Measurements from ENCODE around the gene PRKD3.

PRKD3 gene

GRCh38 chr2:37357069-37357468 is 32.4 kb upstream of the PRKD3 start:
- TF ChIP-seq CTCF (IDR thresholded peaks at IDR 0.05; ENCODE audit: borderline replicate concordance, control extremely low read depth, extremely low read depth, insufficient read depth, missing control alignments), result no peak
- DNase-seq (ENCODE audit: low spot score), result no peak
- in situ Hi-C loops (cut with MboI; ENCODE audit: low sequenced_read_pairs, unreplicated experiment), result no loop called here

GRCh38 chr2:37356299-37356698 is 31.7 kb upstream of the PRKD3 start:
- in situ Hi-C loops (cut with MboI; ENCODE audit: low sequenced_read_pairs, unreplicated experiment), result no loop called here
- no peak for DNase-seq (ENCODE audit: low spot score)
- TF ChIP-seq CTCF (IDR thresholded peaks at IDR 0.05; ENCODE audit: borderline replicate concordance, control extremely low read depth, extremely low read depth, insufficient read depth, missing control alignments), result no peak

DNA sequence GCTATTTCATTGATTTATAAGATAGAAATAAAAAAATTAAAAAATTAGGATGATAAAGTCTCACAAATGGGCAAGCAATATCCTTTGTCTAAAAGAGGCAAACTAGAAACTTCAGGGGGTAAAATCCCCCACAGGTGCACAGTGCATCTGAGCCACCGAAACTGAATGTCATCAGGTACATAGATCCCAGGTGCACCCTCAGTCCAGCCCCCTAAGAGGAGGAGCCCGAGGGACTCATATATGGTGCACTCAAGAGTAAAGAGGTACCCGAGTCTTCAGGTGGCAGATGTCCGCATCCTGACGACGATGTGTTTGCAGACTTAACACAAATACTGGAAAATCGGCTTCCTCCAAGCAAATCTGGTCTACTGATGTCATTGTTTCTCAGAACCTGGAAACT is 31.1 kb upstream of the PRKD3 start:
- no peak for DNase-seq (ENCODE audit: low spot score)
- in situ Hi-C loops (cut with MboI; ENCODE audit: low sequenced_read_pairs, unreplicated experiment), result no loop called here
- TF ChIP-seq CTCF (IDR thresholded peaks at IDR 0.05; ENCODE audit: borderline replicate concordance, control extremely low read depth, extremely low read depth, insufficient read depth, missing control alignments), result no peak

DNA sequence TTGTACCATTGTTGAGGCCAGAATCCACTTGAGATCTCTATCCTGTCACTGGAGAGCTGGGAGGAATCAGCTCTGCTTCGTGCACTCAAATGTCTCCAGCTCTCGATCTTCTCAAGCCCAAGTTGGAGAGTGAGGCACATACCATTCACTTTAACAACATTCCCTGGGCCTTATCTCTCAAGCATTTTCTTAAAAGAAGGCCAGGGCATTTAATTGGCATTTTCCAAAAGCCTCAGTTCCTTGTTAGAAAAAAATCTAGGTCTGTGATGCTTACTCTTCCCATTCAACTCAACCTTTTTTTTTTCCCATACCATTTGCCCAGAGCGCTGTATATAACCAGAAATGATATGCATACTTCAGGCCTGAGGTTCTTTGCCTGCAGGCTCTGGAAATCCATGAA is 29.9 kb upstream of the PRKD3 start:
- no peak for DNase-seq (ENCODE audit: low spot score)
- no peak for TF ChIP-seq CTCF (IDR thresholded peaks at IDR 0.05; ENCODE audit: borderline replicate concordance, control extremely low read depth, extremely low read depth, insufficient read depth, missing control alignments)
- in situ Hi-C loops (cut with MboI; ENCODE audit: low sequenced_read_pairs, unreplicated experiment), result no loop called here

DNA sequence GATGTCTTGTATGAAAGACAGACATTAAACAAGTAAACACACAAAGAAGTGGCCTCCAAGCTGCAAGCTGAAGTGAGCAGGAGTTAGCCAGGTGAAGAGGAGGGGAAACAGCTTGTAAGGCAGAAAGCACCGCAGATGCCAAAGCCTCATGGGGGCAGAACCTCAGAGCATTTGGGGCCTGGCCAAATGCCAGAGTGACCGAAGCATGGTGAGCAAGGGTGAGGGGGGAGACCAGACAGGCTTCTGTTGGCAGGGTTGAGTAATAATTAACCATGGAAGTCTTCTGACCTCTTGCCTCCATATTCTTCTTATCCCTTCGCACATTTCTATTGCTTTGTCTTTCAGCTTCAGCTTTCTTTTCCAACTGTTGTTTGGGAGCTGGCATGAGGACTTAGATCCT is 25.4 kb upstream of the PRKD3 start:
- in situ Hi-C loops (cut with MboI; ENCODE audit: low sequenced_read_pairs, unreplicated experiment), result no loop called here
- no peak for DNase-seq (ENCODE audit: low spot score)
- no peak for TF ChIP-seq CTCF (IDR thresholded peaks at IDR 0.05; ENCODE audit: borderline replicate concordance, control extremely low read depth, extremely low read depth, insufficient read depth, missing control alignments)

DNA sequence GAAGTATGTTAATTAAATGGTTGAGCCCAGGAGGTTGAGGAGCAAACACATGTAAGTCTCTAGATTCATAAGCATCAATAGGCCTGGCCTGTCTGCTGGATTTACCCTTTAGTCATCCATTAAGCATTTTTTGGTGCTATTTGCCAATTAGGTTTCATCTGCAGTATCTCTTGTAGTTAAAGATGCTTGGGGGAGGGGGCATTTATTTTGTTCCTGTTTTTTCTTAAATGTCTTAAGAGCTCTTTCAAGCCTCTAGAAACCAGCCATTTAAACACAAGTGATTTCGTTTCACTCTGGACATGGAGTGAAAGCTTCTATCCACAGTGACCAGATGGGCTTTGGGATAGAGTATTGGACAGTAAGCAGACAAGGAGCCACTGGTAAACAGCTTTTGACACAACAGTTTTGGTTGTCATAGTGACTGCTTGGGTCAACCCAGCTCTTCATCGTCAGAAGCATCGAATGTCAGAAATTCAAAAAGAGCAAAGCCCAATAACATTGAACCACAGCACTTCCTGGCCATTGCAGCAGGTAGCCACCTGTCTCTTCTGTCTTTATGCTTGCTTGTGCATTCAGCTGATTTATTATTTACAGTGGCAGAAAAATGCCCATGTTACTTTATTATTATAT is 24.7 kb upstream of the PRKD3 start:
- in situ Hi-C loops (cut with MboI; ENCODE audit: low sequenced_read_pairs, unreplicated experiment), result no loop called here
- DNase-seq (ENCODE audit: low spot score), result no peak
- no peak for TF ChIP-seq CTCF (IDR thresholded peaks at IDR 0.05; ENCODE audit: borderline replicate concordance, control extremely low read depth, extremely low read depth, insufficient read depth, missing control alignments)

All from GM13976 (cell line).